NCI-H82 (cell line): ENCODE data around the gene ADGRD2.
A peak's percentile ranks its signal among the peaks of the same experiment; 100 is the strongest.

Experiments used
- DNase-seq: peaks from one replicate; lab custom pipeline; 2025; lab: John Stamatoyannopoulos, UW

ADGRD2 gene

GRCh38 chr9:124437086-124437485 is 13.2 kb upstream of the ADGRD2 start:
- DNase-seq: no peak

GRCh38 chr9:124438091-124438490 is 12.2 kb upstream of the ADGRD2 start:
- no peak for DNase-seq

GRCh38 chr9:124439086-124439485 is 11.2 kb upstream of the ADGRD2 start:
- no peak for DNase-seq

- DNase-seq: no peak
These were observed 10.5 kb upstream of the ADGRD2 start for GRCh38 chr9:124439686-124440243.

GRCh38 chr9:124440786-124441185 is 9.5 kb upstream of the ADGRD2 start:
- no peak for DNase-seq

DNA sequence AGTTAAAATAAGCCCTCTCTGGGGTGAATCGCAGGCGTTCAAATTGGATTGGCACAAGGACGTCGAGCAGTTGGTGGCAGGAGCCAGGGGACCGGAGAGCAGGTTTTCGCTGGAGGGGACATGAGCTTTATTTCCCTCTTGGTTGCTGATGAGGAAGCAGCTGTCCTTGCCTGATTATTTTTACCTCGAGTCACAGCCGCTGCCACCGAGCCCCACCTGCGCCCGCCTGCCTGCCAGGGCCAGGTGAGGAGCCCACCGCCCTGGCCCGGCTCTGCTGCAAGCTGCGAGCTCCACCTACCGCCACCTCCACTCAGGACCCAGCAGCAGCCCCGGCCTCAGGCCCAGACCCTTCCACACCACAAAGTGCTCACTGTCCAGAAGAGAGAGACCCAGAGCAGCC is 9.0 kb upstream of the ADGRD2 start:
- DNase-seq: peak; percentile 72

- no peak for DNase-seq
These were observed 7.9 kb upstream of the ADGRD2 start for GRCh38 chr9:124442379-124442778.

- no peak for DNase-seq
These were observed 7.4 kb upstream of the ADGRD2 start for GRCh38 chr9:124442826-124443225.

DNA sequence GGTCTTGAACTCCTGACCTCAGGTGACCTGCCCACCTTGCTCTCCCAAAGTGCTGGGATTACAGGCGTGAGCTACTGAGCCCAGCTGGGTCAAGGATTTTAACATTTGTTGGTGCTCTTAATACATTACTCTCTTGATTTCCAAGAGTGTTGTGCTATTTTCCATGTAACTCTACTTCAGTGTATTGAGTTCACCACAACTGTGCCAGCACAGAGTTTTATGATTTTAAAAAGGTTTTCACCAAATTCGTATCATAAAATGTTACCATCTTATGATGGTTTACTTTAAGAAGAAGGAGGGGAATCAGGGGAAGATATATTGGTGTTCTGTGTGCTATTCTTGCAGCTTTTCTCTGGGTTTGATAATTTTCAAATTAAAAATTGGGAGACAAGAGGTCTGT is 6.6 kb upstream of the ADGRD2 start:
- no peak for DNase-seq

DNA sequence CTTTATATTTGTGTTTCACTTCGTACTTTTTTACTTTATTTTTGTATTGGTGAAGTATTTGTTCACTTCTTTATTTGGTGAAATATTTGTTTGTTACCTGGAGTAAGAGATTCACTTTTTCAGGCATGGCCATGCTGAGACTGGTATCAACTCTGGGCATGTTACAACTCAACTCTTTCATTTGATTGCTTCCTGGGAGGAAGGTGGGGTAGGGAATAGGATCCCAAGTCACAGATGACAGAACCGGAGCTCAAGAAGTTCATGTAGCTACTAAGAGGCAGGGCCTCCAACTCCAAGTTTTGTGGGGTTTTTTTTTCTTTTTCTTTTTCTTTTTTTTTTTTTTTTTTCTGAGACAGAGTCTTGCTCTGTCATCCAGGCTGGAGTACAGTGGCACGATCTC is 6.1 kb upstream of the ADGRD2 start:
- no peak for DNase-seq

DNA sequence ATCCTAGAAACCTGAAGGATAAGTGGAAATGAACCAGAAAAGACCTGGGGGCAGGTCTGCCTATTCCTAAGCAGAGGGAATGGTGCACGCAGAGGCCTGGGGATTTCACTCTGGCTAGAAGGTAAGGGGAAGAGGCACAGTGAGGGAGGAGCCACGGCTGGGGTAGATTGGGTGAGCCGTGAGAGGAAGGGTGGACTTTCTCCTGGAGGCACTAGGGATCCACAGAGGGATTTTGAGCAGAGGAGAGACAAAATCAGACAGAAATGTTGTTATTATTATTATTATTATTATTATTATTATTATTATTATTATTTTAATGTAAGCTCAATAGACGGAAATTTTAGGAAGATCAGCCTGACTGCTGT is 3.0 kb upstream of the ADGRD2 start:
- no peak for DNase-seq

- DNase-seq: no peak
These were observed 2.2 kb upstream of the ADGRD2 start for GRCh38 chr9:124448019-124448418.

DNA sequence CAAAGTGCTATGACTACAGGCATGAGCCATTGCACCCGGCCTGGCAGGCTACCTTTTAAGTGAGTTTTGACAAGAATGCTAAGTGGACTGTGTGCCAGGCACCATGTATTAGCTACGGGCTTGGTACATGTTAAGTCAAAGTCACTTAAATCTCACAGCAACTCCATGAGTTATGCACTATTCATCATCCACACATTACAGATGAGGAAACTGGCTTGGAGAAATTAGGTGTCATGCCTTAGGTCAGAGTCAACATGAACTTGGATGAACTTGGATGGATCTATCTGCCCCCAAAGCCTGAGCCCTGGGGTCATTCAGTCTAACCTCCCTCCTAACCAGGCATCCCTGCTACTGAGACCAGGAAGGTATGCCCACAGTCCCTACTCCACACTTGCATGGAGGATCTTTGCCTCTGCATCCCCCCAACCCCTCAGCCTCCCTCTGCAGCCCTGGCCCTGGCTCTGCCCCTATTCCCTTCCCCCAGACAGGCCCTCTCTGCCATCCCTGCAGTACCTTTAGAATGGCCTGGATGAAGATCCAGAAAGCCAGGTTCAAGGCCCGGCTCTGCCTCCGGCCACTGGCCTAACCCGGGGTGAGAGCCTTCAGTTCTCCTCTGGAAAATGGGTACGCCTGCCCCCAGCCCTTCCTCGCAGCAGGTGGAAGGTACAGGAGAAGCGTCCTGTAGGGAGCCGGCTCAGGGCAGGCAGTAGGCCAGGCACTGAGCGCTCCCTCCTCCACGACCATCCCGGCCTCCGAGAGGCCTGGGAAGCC is 685 bp upstream of the ADGRD2 start:
- no peak for DNase-seq

DNA sequence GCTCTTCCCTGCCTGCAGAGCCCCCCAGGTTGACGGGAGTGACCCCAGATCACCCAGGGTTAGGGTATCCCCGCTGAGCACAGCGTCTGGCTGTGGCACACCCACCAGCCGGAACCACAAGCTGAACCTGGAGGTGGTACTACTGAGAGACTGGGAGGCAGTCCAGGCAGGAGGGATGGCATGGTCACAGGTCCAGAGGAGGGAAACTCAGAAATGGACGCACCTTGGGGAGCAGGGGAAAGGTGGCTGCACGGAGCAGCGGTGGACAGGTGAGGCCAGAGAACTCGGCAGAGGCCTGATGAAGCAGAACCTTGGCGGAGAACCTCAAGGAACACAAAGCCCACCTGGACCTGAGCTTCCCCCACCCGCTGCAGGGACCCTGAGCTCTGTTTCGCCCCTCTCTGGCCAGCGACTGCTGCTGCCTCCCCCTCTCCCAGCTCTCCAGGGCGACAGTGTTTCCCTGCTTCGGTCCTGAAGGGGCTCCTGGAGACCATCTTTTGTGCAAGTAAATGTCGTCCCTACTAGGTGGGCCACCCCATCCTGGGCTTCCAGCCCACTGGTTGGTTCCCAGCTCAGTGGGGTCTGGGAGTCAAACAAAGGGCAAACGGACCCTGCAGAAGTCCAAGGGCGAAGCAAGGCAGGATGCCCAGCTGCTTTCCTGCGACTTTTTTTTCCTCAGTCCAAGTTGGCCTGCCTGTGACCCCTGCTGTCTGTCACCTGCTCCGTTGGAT is 845 bp downstream of the ADGRD2 start:
- DNase-seq: no peak

- DNase-seq: no peak
These were observed 2.1 kb downstream of the ADGRD2 start for GRCh38 chr9:124452326-124452725.

DNA sequence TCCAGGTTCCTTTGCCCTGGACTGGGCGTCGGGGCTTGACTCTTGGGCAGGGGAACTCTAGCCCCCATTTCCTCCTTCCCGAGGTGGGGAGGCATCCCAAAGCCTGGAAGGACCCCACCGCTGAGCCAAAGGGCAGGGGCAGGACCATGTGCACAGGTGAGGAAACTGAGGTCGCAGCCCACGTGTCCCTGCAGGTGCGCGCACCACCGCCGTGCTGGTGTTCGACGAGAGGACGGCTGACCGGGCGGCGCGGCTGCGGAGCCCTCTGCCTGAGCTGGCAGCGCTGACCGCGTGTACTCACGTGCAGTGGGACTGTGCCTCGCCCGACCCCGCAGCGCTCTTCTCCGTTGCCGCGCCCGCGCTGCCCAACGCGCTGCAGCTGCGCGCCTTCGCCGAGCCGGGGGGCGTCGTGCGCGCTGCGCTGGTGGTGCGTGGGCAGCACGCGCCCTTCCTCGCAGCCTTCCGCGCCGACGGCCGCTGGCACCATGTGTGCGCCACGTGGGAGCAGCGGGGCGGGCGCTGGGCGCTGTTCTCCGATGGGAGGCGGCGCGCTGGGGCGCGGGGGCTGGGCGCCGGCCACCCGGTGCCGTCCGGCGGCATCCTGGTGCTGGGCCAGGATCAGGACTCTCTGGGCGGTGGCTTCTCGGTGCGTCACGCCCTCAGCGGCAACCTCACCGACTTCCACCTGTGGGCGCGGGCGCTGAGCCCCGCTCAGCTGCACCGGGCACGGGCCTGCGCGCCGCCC is 2.8 kb downstream of the ADGRD2 start:
- no peak for DNase-seq

DNA sequence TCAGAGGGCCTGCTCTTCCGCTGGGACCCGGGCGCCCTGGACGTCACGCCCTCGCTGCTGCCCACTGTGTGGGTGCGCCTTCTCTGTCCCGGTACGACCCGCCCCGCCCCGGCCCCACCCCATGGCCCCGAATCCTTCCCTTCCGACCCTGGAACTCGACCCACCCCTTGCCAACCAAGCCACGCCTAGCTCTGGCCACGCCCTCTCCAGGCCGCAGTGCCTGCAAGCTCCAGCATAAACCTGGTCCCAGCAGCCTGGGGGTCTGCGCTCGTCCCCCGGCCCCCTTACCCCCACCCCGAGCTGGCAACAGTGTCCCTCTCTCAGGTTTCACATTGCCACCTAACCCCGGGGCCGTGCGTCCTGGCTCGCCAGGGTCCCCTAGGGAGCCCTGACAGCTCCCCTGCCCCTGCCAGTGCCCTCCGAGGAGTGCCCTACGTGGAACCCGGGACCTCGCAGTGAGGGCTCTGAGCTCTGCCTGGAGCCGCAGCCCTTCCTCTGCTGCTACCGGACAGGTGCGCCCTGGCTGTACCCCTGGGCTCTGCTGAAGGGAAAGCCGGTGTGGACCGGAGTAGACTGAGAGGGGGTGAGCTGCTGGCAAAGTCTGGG is 3.4 kb downstream of the ADGRD2 start:
- DNase-seq: peak; percentile 52

DNA sequence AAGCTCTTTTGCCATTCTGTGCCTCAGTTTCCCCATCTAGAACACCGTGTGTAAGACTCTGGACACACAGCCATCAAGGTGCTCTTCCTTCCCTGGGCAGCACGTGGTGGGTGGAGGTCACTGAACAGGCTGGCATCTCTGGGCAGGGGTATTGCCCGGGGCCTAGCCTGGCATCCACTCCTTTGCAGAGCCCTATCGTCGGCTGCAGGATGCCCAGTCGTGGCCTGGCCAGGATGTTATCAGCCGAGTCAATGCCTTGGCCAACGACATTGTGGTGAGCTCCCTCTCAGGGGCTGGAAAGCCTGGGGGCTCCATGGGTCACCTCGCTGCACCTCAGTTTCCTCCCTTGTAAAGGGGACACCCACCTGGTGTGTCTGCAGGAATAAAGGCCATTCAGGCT is 4.0 kb downstream of the ADGRD2 start:
- DNase-seq: no peak

GRCh38 chr9:124454791-124455443 is 4.7 kb downstream of the ADGRD2 start:
- DNase-seq: no peak

DNA sequence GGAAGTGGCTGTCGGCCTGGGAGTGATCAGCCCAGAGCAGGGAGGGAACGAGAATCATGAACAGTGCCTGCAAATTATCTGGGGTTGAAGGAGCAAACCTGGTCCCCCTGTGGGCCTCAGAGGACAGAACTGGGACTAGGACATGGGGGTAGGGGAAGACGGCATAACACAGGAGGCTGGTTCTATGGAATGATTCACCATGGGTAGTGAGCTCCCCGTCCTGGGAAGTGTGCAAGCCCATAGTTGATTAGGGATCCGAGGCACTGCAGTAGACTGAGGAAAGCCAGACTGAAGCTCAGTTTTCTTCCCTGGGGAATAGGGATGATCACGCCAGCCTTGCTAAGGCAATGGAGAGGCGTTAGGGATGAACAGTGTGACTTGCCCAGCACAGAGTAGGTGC is 5.6 kb downstream of the ADGRD2 start:
- peak; percentile 22 for DNase-seq

- no peak for DNase-seq
These were observed 6.3 kb downstream of the ADGRD2 start for GRCh38 chr9:124456341-124457078.
